Measurements from ENCODE around the gene RANBP9. TPM values are rescaled to one million over a fixed set of nuclear protein-coding genes. Genes with fewer than 3 reads are reported as not detected.
A peak's percentile ranks its signal among the peaks of the same experiment; 100 is the strongest.

RANBP9 gene
- total and polyA plus RNA-seq, 2 of the 13 experiments (the other 11 are each of a cell fraction or from before 2014, with no cell fraction given): 26.6 to 30.6 TPM

GRCh38 chr6:13574571-13575376 lies 136.9 kb downstream of the RANBP9 start, which contains the start of gene SIRT5 (continued):
- TF ChIP-seq KDM2A (CRISPR knock-in tag; IDR thresholded peaks at IDR 0.05; ENCODE audit: borderline replicate concordance, low read depth): peak; percentile 88
- TF ChIP-seq KLF11 (CRISPR knock-in tag; IDR thresholded peaks at IDR 0.05): peak; percentile 81
- TF ChIP-seq FOSL1 (CRISPR knock-in tag; IDR thresholded peaks at IDR 0.05; ENCODE audit: borderline replicate concordance): no peak
- peak; percentile 61; the same call in 1 of the 2 replicates for TF ChIP-seq ZBTB2 (CRISPR knock-in tag; IDR thresholded peaks at IDR 0.05; ENCODE audit: low read depth)
- TF ChIP-seq ZNF343 (CRISPR knock-in tag; IDR thresholded peaks at IDR 0.05): peak; percentile 45; the same call in 1 of the 2 replicates
- TF ChIP-seq NFATC3 (CRISPR knock-in tag; IDR thresholded peaks at IDR 0.05): 0 out of 2 replicates have a peak, but pooled peaks have one; percentile 16
- no peak for TF ChIP-seq ZNF75D (CRISPR knock-in tag; IDR thresholded peaks at IDR 0.05; ENCODE audit: borderline replicate concordance)
- TF ChIP-seq ATF1 (CRISPR knock-in tag; IDR thresholded peaks at IDR 0.05): no peak; the same call in 1 of the 2 replicates
- no peak for TF ChIP-seq ZNF816 (CRISPR knock-in tag; IDR thresholded peaks at IDR 0.05; ENCODE audit: borderline replicate concordance)
- TF ChIP-seq ZNF460 (CRISPR knock-in tag; IDR thresholded peaks at IDR 0.05; ENCODE audit: borderline replicate concordance): no peak
- TF ChIP-seq PHF21A (CRISPR knock-in tag; IDR thresholded peaks at IDR 0.05): peak; percentile 83
- TF ChIP-seq ZNF235 (CRISPR knock-in tag; IDR thresholded peaks at IDR 0.05; ENCODE audit: borderline replicate concordance): no peak; the same call in 1 of the 2 replicates
- TF ChIP-seq MIER3 (CRISPR knock-in tag; IDR thresholded peaks at IDR 0.05; ENCODE audit: borderline replicate concordance): peak; percentile 27; the same call in 1 of the 2 replicates
- 0 out of 2 replicates have a peak, but pooled peaks have one; percentile 45 for TF ChIP-seq ATF2 (CRISPR knock-in tag; IDR thresholded peaks at IDR 0.05)
- TF ChIP-seq FOXJ3 (CRISPR knock-in tag; IDR thresholded peaks at IDR 0.05; ENCODE audit: borderline replicate concordance): peak; percentile 64; the same call in 1 of the 2 replicates
- 0 out of 2 replicates have a peak, but pooled peaks have one; percentile 27 for TF ChIP-seq BRCA1 (CRISPR knock-in tag; IDR thresholded peaks at IDR 0.05)
- TF ChIP-seq, protein P1, sequence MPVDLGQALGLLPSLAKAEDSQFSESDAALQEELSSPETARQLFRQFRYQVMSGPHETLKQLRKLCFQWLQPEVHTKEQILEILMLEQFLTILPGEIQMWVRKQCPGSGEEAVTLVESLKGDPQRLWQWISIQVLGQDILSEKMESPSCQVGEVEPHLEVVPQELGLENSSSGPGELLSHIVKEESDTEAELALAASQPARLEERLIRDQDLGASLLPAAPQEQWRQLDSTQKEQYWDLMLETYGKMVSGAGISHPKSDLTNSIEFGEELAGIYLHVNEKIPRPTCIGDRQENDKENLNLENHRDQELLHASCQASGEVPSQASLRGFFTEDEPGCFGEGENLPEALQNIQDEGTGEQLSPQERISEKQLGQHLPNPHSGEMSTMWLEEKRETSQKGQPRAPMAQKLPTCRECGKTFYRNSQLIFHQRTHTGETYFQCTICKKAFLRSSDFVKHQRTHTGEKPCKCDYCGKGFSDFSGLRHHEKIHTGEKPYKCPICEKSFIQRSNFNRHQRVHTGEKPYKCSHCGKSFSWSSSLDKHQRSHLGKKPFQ (CRISPR knock-in tag; IDR thresholded peaks at IDR 0.05; ENCODE audit: insufficient replicate concordance): peak; percentile 12
- TF ChIP-seq SIX4 (CRISPR knock-in tag; IDR thresholded peaks at IDR 0.05): peak; percentile 59; the same call in 1 of the 2 replicates
- no peak for TF ChIP-seq CENPT (CRISPR knock-in tag; IDR thresholded peaks at IDR 0.05; ENCODE audit: low read depth)
- TF ChIP-seq MBNL3 (CRISPR knock-in tag; conservative IDR thresholded peaks at IDR 0.05): no peak
- peak; percentile 18; the same call in 1 of the 2 replicates for TF ChIP-seq NAIF1 (CRISPR knock-in tag; IDR thresholded peaks at IDR 0.05; ENCODE audit: borderline replicate concordance)
- peak; percentile 78 for TF ChIP-seq MED1 (CRISPR knock-in tag; IDR thresholded peaks at IDR 0.05)
- TF ChIP-seq ZNF468 (CRISPR knock-in tag; IDR thresholded peaks at IDR 0.05): no peak
- no peak for TF ChIP-seq ZNF34 (CRISPR knock-in tag; IDR thresholded peaks at IDR 0.05; ENCODE audit: borderline replicate concordance)
- TF ChIP-seq GTF3A (CRISPR knock-in tag; conservative IDR thresholded peaks at IDR 0.05): no peak
- peak; percentile 67; the same call in 1 of the 2 replicates for TF ChIP-seq ZC3H13 (CRISPR knock-in tag; IDR thresholded peaks at IDR 0.05)
